B cell (primary cell): ENCODE measurements around the gene MAPK7. TPM values are rescaled to one million over a fixed set of nuclear protein-coding genes. Genes with fewer than 3 reads are reported as not detected.

ENCODE experiments used
- ATAC-seq: fragments of 200-7000 bp; cut with Tn5 transposase; one replicate; pipeline ENCODE4 v1.10.0; 2021; ENCODE audit warnings: low read depth, mild to moderate bottlenecking, moderate number of reproducible peaks, moderate library complexity
- CTCF ChIA-PET: fragments of 350-600 bp; sonication (Branson Sonifier 250); formaldehyde crosslinking; loops from one replicate; lab custom pipeline; 2021; ENCODE audit warnings: antibody characterized with exemption, inconsistent platforms; lab: Charles Lee
- POLR2A ChIA-PET: fragments of 350-600 bp; sonication (Branson Sonifier 250); formaldehyde crosslinking; loops from one replicate; lab custom pipeline; 2021; ENCODE audit warnings: antibody characterized with exemption; lab: Charles Lee
- DNase-seq: peaks from one replicate; pipeline ENCODE4 v3.0.0; 2013
- H2AFZ ChIP-seq: 2 replicates; pipeline ENCODE4 v1.6.1; 2012; ENCODE audit warnings: mild to moderate bottlenecking, low read depth, low read length; ENCODE audit not compliant: insufficient read depth, poor library complexity, severe bottlenecking
- H3K27ac ChIP-seq, 2 donors: 1 replicate in 1 of 2; 2 replicates in 1 of 2; pipeline ENCODE4 v1.5.1; 2012 to 2013; ENCODE audit warnings: low read length in 2 of 2, mild to moderate bottlenecking in 2 of 2, moderate library complexity in 1 of 2
- H3K27me3 ChIP-seq, 4 experiments: fragments of 200-600 bp in 1 of 4; sonication (generic) in 1 of 4; replicated peaks in 1 of 4; 1 replicate in 2 of 4; 2 replicates in 2 of 4; pipeline versions ENCODE4 v1.6.1 to v1.7.0; 2013 to 2016; ENCODE audit warnings: low read length in 3 of 4, mild to moderate bottlenecking in 2 of 4, mixed read lengths in 1 of 4, moderate library complexity in 1 of 4; ENCODE audit not compliant: insufficient read depth in 4 of 4, control insufficient read depth in 3 of 4; ENCODE audit errors: control extremely low read depth in 1 of 4
- H3K36me3 ChIP-seq, 2 experiments: replicated peaks in 1 of 2; 1 replicate in 1 of 2; 2 replicates in 1 of 2; pipeline versions ENCODE4 v1.6.1 to v1.7.1; 2013; ENCODE audit warnings: low read length in 1 of 2; ENCODE audit not compliant: insufficient read depth in 2 of 2, control insufficient read depth in 1 of 2; ENCODE audit errors: control extremely low read depth in 1 of 2, extremely low read depth in 1 of 2
- H3K4me1 ChIP-seq, 2 donors: fragments of 200-600 bp in 1 of 2; sonication (generic) in 1 of 2; 1 replicate in 1 of 2; 2 replicates in 1 of 2; pipeline versions ENCODE4 v1.5.1 to v1.6.1; 2013 to 2017; ENCODE audit warnings: low read length in 2 of 2; ENCODE audit not compliant: control insufficient read depth in 2 of 2, insufficient read depth in 2 of 2
- H3K4me2 ChIP-seq: replicated peaks from 2 replicates; pipeline ENCODE3; 2012; ENCODE audit warnings: mild to moderate bottlenecking, low read depth, low read length; ENCODE audit not compliant: poor library complexity, severe bottlenecking
- H3K4me3 ChIP-seq, 5 experiments: fragments of 200-600 bp in 1 of 5; sonication (generic) in 1 of 5; 1 replicate in 3 of 5; 2 replicates in 2 of 5; pipeline versions ENCODE4 v1.5.1 to v1.7.0; 2011 to 2016; ENCODE audit warnings: low read length in 4 of 5, mild to moderate bottlenecking in 4 of 5, low read depth in 2 of 5, control low read depth in 1 of 5, moderate library complexity in 1 of 5; ENCODE audit not compliant: insufficient read depth in 1 of 5; ENCODE audit errors: control extremely low read depth in 1 of 5, extremely low read depth in 1 of 5
- H3K79me2 ChIP-seq: fragments of 200-600 bp; sonication (generic); one replicate; pipeline ENCODE4 v1.6.0; 2016; ENCODE audit warnings: low read length; ENCODE audit not compliant: control insufficient read depth, insufficient read depth
- H3K9ac ChIP-seq: fragments of 200-600 bp; sonication (generic); 2 replicates; pipeline ENCODE4 v1.6.1; 2017; ENCODE audit warnings: mild to moderate bottlenecking, low read length, moderate library complexity
- H3K9me3 ChIP-seq, 3 donors: one replicate each; pipeline versions ENCODE4 v1.6.1 to v1.7.1; 2013; ENCODE audit warnings: low read length in 2 of 3; ENCODE audit not compliant: control insufficient read depth in 2 of 3, insufficient read depth in 1 of 3; ENCODE audit errors: control extremely low read depth in 1 of 3
- H4K20me1 ChIP-seq: 2 replicates; pipeline ENCODE4 v1.6.0; 2012; ENCODE audit warnings: mild to moderate bottlenecking, low read length; ENCODE audit not compliant: insufficient read depth, control insufficient read depth, poor library complexity, severe bottlenecking
- H3K27ac Mint-ChIP-seq: one replicate; pipeline ENCODE4 v1.8.0; 2021; ENCODE audit warnings: mixed read lengths
- H3K27me3 Mint-ChIP-seq: one replicate; pipeline ENCODE4 v1.8.0; 2021; ENCODE audit warnings: mixed read lengths
- H3K4me1 Mint-ChIP-seq: one replicate; pipeline ENCODE4 v1.8.0; 2021; ENCODE audit warnings: mixed read lengths
- H3K4me3 Mint-ChIP-seq: one replicate; pipeline ENCODE4 v1.8.0; 2021; ENCODE audit warnings: mixed read lengths
- H3K9me3 Mint-ChIP-seq: one replicate; pipeline ENCODE4 v1.8.0; 2022; ENCODE audit warnings: mixed read lengths; ENCODE audit not compliant: insufficient read depth
- EZH2 ChIP-seq: IDR thresholded peaks from 2 replicates; pipeline ENCODE4 v1.6.1; 2012; ENCODE audit warnings: borderline replicate concordance, low read depth, mild to moderate bottlenecking, moderate library complexity, low read length; ENCODE audit not compliant: insufficient read depth, poor library complexity, severe bottlenecking
- WGBS: methylation state at CpG from one replicate; pipeline ENCODE4 v1.1.5; 2013; ENCODE audit warnings: missing lambda C conversion rate; ENCODE audit not compliant: insufficient coverage; 5-methylcytosine and 5-hydroxymethylcytosine counted together
- intact Hi-C: fragments of 100-400 bp; cut with micrococcal nuclease; formaldehyde crosslinking; loops from one replicate; pipeline ENCODE4 v1.10.0; 2022
- polyA plus RNA-seq: library from polyadenylated mRNA; depleted of rRNA; stranded (reverse); fragments of >200 nt; gene quantifications from 2 replicates; pipeline ENCODE4 v1.2.3, GENCODE V29; 2012
- total RNA-seq, 2 donors: library from RNA; stranded (reverse); fragments of 120-200 nt in 1 of 2; gene quantifications; 1 replicate in 1 of 2; 2 replicates in 1 of 2; pipeline versions ENCODE4 v1.2.3 to v1.2.4, GENCODE V29; 2013 to 2022
- TF ChIP-seq, protein P1 (sequence below): fragments of 200-600 bp; IDR thresholded peaks from one replicate; pipeline ENCODE4 v1.8.0; 2022; ENCODE audit warnings: antibody characterized with exemption, mild to moderate bottlenecking

The MAPK7 gene
- total and polyA plus RNA-seq, 2 donors (not counting 1 experiment from before 2014, with no cell fraction given), result 30.0 to 34.0 TPM

- ATAC-seq (no peak), DNase-seq (no peak)
- no peak overlapping the region for H2AFZ ChIP-seq
- no peak overlapping the region for H3K4me3 Mint-ChIP-seq
- H3K27ac Mint-ChIP-seq, result no peak overlapping the region
- POLR2A ChIA-PET, result no interaction called here
- H3K4me1 ChIP-seq, result no peaks in the 10 kb centered on the region
- H3K9me3 Mint-ChIP-seq, result no peaks in the 10 kb centered on the region
- peaks cover 18% of the 10 kb centered on the region for H3K27me3 Mint-ChIP-seq
- no peak overlapping the region for H3K9ac ChIP-seq
- WGBS, result 100% methylated on average over 1 of the region's 7 CpGs
- no peaks in the 10 kb centered on the region for H3K36me3 ChIP-seq
- H3K27me3 ChIP-seq, result peaks cover 0 to 19% (median 0%) of the 10 kb centered on the region in 4 experiments
- H4K20me1 ChIP-seq, result no peaks in the 10 kb centered on the region
- H3K4me3 ChIP-seq, result no peak overlapping the region
- TF ChIP-seq, protein P1, sequence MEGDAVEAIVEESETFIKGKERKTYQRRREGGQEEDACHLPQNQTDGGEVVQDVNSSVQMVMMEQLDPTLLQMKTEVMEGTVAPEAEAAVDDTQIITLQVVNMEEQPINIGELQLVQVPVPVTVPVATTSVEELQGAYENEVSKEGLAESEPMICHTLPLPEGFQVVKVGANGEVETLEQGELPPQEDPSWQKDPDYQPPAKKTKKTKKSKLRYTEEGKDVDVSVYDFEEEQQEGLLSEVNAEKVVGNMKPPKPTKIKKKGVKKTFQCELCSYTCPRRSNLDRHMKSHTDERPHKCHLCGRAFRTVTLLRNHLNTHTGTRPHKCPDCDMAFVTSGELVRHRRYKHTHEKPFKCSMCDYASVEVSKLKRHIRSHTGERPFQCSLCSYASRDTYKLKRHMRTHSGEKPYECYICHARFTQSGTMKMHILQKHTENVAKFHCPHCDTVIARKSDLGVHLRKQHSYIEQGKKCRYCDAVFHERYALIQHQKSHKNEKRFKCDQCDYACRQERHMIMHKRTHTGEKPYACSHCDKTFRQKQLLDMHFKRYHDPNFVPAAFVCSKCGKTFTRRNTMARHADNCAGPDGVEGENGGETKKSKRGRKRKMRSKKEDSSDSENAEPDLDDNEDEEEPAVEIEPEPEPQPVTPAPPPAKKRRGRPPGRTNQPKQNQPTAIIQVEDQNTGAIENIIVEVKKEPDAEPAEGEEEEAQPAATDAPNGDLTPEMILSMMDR, result no peak
- no peak for TF ChIP-seq EZH2
- no peaks in the 10 kb centered on the region for H3K4me1 Mint-ChIP-seq
- no peak overlapping the region for H3K4me2 ChIP-seq
- no peaks in the 10 kb centered on the region for H3K9me3 ChIP-seq
- H3K27ac ChIP-seq, result no peak overlapping the region
- intact Hi-C loops, result no loop called here
- H3K79me2 ChIP-seq, result no peaks in the 10 kb centered on the region
- CTCF ChIA-PET, result no interaction called here
Measured at GRCh38 chr17:19391432-19391831, 13.1 kb downstream of the MAPK7 start.

DNA sequence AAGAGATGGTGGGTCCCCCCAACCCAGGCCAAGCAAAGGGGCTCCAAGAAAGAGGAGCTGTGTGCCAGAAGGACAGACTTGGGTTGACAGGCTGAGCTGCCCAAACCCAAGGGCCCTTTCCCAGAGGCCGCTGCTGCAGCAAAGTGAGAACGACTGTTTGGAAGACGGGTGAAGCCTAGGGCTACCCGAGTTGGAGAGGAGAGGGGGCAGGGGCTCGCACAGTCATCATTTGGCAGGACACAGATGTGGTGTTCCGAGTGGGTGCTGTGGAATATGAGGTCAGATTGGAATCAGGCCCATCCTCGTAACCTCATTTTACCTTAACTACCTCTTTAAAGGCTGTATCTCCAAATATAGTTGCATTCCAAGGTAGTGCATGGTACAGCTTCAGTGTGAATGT, 14.0 kb downstream of the MAPK7 start:
- Histone ChIP-seq H3K9me3 (no peaks in the 10 kb centered on the region), H3K4me2 (no peak overlapping the region), H2AFZ (no peak overlapping the region), H3K27me3 (peaks cover 0 to 13% (median 0%) of the 10 kb centered on the region in 4 experiments), H3K4me1 (no peaks in the 10 kb centered on the region), H3K36me3 (no peaks in the 10 kb centered on the region), H3K27ac (no peak overlapping the region), H4K20me1 (no peaks in the 10 kb centered on the region), H3K4me3 (no peak overlapping the region), H3K79me2 (no peaks in the 10 kb centered on the region), H3K9ac (no peak overlapping the region)
- ATAC-seq (no peak), DNase-seq (no peak)
- Mint-ChIP-seq H3K9me3 (no peaks in the 10 kb centered on the region), H3K27ac (no peak overlapping the region), H3K27me3 (peaks cover 21% of the 10 kb centered on the region), H3K4me1 (no peaks in the 10 kb centered on the region), H3K4me3 (no peak overlapping the region)
- no CpG with 5 or more reads among the region's 7 CpGs for WGBS
- intact Hi-C loops, result no loop called here
- CTCF ChIA-PET, result no interaction called here
- TF ChIP-seq EZH2, result no peak
- TF ChIP-seq, protein P1, result no peak
- POLR2A ChIA-PET, result no interaction called here
